Central memory CD8-positive, alpha-beta T cell (primary cell): Measurements from ENCODE around the gene CBX5.

ENCODE experiments used
- ATAC-seq: fragments of 150-1000 bp; cut with Tn5 transposase; replicated peaks from 2 replicates; pipeline ENCODE4 v1.10.0; 2022; ENCODE audit warnings: mild to moderate bottlenecking, moderate FRiP score, moderate number of reproducible peaks; ENCODE audit not compliant: poor library complexity, severe bottlenecking; ENCODE audit errors: extremely low read depth
- DNase-seq, 2 donors: peaks; one replicate each; pipeline ENCODE4 v3.0.0; 2021; ENCODE audit warnings: low spot score in 2 of 2
- H3K27ac Mint-ChIP-seq: one replicate; pipeline ENCODE4 v1.8.0; 2022; ENCODE audit warnings: low read depth, mild to moderate bottlenecking, moderate library complexity, mixed read lengths
- H3K27me3 Mint-ChIP-seq: one replicate; pipeline ENCODE4 v1.8.0; 2022; ENCODE audit warnings: mixed read lengths
- H3K36me3 Mint-ChIP-seq: one replicate; pipeline ENCODE4 v1.8.0; 2022; ENCODE audit warnings: mild to moderate bottlenecking, moderate library complexity, mixed read lengths; ENCODE audit not compliant: insufficient read depth
- H3K4me1 Mint-ChIP-seq: one replicate; pipeline ENCODE4 v1.8.0; 2022; ENCODE audit warnings: mixed read lengths
- H3K4me3 Mint-ChIP-seq: one replicate; pipeline ENCODE4 v1.8.0; 2022; ENCODE audit warnings: mild to moderate bottlenecking, moderate library complexity, mixed read lengths
- H3K9me3 Mint-ChIP-seq: one replicate; pipeline ENCODE4 v1.8.0; 2022; ENCODE audit warnings: mixed read lengths

CBX5 gene

DNA sequence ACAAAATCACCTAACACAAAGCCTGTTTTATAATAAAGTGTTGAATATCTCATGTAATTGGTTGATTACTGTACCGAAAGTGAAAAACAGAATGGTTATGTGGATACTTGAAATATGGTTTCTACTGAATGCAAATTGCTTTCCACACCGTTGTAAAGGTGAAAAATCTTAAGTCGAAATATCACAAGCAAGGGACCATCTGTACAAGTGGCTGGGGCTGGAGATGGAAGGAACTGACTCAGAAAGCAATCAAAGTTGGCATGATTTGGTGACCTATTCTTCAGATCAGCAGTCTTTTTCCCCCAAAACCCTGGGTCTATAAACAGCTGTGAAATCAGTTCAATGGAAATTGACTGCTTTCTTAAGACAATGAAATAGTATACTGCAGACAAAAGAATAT is 3.6 kb downstream of the CBX5 start:
- DNase-seq (no peak), ATAC-seq (no peak)
- Mint-ChIP-seq H3K27ac (no peak overlapping the region), H3K36me3 (peaks cover 15% of the 10 kb centered on the region), H3K27me3 (no peaks in the 10 kb centered on the region), H3K4me3 (peak overlapping the region; percentile 14), H3K9me3 (no peaks in the 10 kb centered on the region), H3K4me1 (peaks cover 26% of the 10 kb centered on the region)

- no peak for DNase-seq
- H3K4me1 Mint-ChIP-seq = peaks cover 22% of the 10 kb centered on the region
- H3K4me3 Mint-ChIP-seq = no peak overlapping the region
- H3K9me3 Mint-ChIP-seq = no peaks in the 10 kb centered on the region
- no peak for ATAC-seq
- H3K36me3 Mint-ChIP-seq = peaks cover 15% of the 10 kb centered on the region
- H3K27me3 Mint-ChIP-seq = no peaks in the 10 kb centered on the region
- no peak overlapping the region for H3K27ac Mint-ChIP-seq
These were observed 5.9 kb downstream of the CBX5 start for GRCh38 chr12:54273981-54274380.

- ATAC-seq (no peak), DNase-seq (no peak)
- no peaks in the 10 kb centered on the region for H3K27me3 Mint-ChIP-seq
- no peak overlapping the region for H3K4me3 Mint-ChIP-seq
- peaks cover 11% of the 10 kb centered on the region for H3K4me1 Mint-ChIP-seq
- peaks cover 12% of the 10 kb centered on the region for H3K36me3 Mint-ChIP-seq
- no peaks in the 10 kb centered on the region for H3K9me3 Mint-ChIP-seq
- no peak overlapping the region for H3K27ac Mint-ChIP-seq
These were observed 7.7 kb downstream of the CBX5 start for GRCh38 chr12:54272214-54272613.

- ATAC-seq (no peak), DNase-seq (no peak)
- no peak overlapping the region for H3K4me3 Mint-ChIP-seq
- H3K27me3 Mint-ChIP-seq = no peaks in the 10 kb centered on the region
- H3K9me3 Mint-ChIP-seq = no peaks in the 10 kb centered on the region
- H3K27ac Mint-ChIP-seq = peak overlapping the region; percentile 65
- no peaks in the 10 kb centered on the region for H3K4me1 Mint-ChIP-seq
- H3K36me3 Mint-ChIP-seq = peaks cover 8% of the 10 kb centered on the region
These were observed 9.6 kb downstream of the CBX5 start for GRCh38 chr12:54270345-54270744.

DNA sequence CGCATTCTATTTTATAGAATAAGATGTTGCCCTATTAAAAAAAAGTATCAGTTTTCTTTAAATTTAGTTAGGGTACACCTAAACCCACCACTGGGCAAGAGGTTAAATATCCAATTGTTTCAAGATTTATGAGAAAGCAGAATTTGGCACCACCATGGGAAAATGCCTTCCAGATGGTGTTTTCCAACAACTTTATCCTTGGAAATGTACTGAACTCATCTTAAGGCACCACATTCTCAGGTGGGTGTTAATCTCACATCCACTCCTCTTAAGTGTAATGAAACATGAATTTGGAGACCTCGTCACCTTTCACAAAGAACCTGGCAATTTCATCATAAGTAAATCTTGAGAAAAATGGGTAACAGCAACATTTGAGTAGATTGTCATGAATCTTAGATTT is 13.1 kb downstream of the CBX5 start:
- H3K9me3 Mint-ChIP-seq = no peaks in the 10 kb centered on the region

DNA sequence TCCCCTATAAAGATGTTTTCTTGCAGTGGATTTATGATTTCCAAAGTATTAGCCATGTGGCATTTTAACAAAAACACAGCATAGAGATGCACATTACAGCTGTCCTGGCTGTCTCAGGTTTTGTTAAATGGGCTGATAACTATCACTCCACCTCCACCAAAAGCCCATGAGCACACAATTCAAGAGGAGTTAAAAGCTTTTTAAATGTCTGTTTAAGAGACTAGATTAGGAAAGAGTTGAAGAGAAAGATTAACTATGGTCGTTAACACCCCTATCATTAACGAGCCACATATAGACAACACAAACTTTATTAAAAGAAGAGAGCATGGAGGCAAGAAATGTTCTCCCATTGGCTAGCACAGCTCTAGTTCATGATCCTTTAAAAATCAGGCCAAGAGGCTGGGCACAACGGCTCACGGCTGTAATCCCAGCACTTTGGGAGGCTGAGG is 14.5 kb downstream of the CBX5 start:
- Mint-ChIP-seq H3K4me1 (no peaks in the 10 kb centered on the region), H3K4me3 (no peak overlapping the region), H3K9me3 (no peaks in the 10 kb centered on the region), H3K27ac (no peak overlapping the region), H3K36me3 (peaks cover 2% of the 10 kb centered on the region), H3K27me3 (no peaks in the 10 kb centered on the region)
- DNase-seq (no peak), ATAC-seq (no peak)

More for the DNA sequence above, 13.1 kb downstream of the CBX5 start:
- Mint-ChIP-seq H3K27ac (no peak overlapping the region), H3K4me1 (no peaks in the 10 kb centered on the region), H3K27me3 (no peaks in the 10 kb centered on the region), H3K4me3 (no peak overlapping the region), H3K36me3 (peaks cover 2% of the 10 kb centered on the region)
- no peak for DNase-seq
- ATAC-seq = no peak

GRCh38 chr12:54262403-54262925 is 17.5 kb downstream of the CBX5 start:
- Mint-ChIP-seq H3K4me3 (no peak overlapping the region), H3K9me3 (no peaks in the 10 kb centered on the region), H3K27ac (no peak overlapping the region), H3K4me1 (no peaks in the 10 kb centered on the region), H3K36me3 (peaks cover 4% of the 10 kb centered on the region), H3K27me3 (no peaks in the 10 kb centered on the region)
- DNase-seq = no peak
- no peak for ATAC-seq

GRCh38 chr12:54261815-54262402 is 18.0 kb downstream of the CBX5 start:
- Mint-ChIP-seq H3K4me3 (no peak overlapping the region), H3K4me1 (no peaks in the 10 kb centered on the region), H3K27me3 (no peaks in the 10 kb centered on the region), H3K36me3 (peaks cover 9% of the 10 kb centered on the region), H3K9me3 (no peaks in the 10 kb centered on the region), H3K27ac (no peak overlapping the region)
- DNase-seq = no peak
- ATAC-seq = no peak

DNA sequence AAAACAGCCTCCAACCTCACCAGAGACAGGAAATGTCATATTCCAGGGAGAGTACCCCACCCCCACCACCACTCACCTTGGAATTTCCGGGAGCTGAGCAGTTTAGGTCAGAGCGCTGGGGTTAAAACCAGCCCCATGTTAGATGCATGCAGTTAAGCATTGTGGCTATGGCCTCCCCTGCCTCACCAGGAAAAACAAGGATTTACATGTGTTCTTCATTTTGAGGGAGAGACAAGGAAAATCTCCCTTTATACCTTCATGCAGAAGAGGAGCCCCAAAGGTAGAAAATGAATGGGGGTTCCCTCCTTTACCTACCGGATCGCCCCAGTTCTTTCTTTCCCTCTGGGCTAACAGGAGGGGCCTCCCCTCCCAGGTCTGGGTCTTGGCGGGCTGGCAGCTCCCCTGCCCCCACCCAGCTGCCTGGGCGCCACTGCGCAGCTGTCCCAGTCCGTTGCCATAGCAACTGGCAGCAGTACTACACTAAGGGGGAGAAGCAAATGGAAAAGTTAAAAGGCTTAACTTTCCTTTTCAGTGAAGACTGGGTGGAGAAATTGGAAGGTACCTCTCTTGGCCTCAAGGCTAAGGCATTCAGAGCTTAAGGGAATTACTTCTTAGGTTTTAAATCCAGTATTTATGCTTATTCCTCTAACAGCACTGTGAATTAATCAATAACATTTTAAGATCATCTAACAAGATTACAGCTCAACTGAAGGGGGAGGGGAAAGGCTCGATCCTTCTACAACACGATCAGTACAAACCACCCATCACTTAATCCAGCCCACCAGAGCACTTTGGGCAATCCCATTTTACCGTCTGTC is 20.5 kb downstream of the CBX5 start:
- Mint-ChIP-seq H3K4me3 (no peak overlapping the region), H3K27me3 (no peaks in the 10 kb centered on the region), H3K27ac (peak overlapping the region; percentile 38), H3K36me3 (peaks cover 19% of the 10 kb centered on the region), H3K9me3 (no peaks in the 10 kb centered on the region), H3K4me1 (no peaks in the 10 kb centered on the region)
- ATAC-seq = peak; percentile 36
- DNase-seq = no peak

GRCh38 chr12:54258201-54258681 is 21.7 kb downstream of the CBX5 start:
- no peaks in the 10 kb centered on the region for H3K9me3 Mint-ChIP-seq
- ATAC-seq (no peak), DNase-seq (no peak)
- H3K27me3 Mint-ChIP-seq = no peaks in the 10 kb centered on the region
- H3K27ac Mint-ChIP-seq = no peak overlapping the region
- H3K4me1 Mint-ChIP-seq = no peaks in the 10 kb centered on the region
- no peak overlapping the region for H3K4me3 Mint-ChIP-seq
- peaks cover 20% of the 10 kb centered on the region for H3K36me3 Mint-ChIP-seq

DNA sequence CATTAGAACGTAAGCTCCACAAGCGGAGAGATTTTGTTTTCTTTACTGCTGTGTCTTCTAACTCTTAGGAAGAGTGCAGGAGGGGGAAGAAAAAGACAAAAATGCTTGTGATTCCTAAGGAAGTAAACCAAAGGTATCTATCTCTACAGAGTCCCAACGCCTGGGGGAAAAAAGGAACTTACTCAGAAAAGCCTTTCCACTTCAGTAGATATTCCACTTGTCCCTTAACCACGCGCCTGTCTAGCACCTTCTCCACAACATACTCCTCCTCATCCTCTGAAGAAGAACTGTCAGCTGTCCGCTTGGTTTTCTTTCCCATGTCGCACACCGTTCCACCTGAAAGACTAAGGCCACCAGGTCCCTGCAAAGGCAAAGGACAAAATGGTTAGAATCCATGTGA is 22.6 kb downstream of the CBX5 start:
- Mint-ChIP-seq H3K27me3 (no peaks in the 10 kb centered on the region), H3K27ac (no peak overlapping the region), H3K36me3 (peaks cover 23% of the 10 kb centered on the region), H3K4me1 (no peaks in the 10 kb centered on the region), H3K9me3 (no peaks in the 10 kb centered on the region), H3K4me3 (no peak overlapping the region)
- no peak for ATAC-seq
- DNase-seq = no peak

- ATAC-seq (no peak), DNase-seq (no peak)
- H3K27me3 Mint-ChIP-seq = no peaks in the 10 kb centered on the region
- H3K4me1 Mint-ChIP-seq = no peaks in the 10 kb centered on the region
- no peak overlapping the region for H3K4me3 Mint-ChIP-seq
- peaks cover 44% of the 10 kb centered on the region for H3K36me3 Mint-ChIP-seq
- no peaks in the 10 kb centered on the region for H3K9me3 Mint-ChIP-seq
- H3K27ac Mint-ChIP-seq = no peak overlapping the region
These were observed 26.7 kb downstream of the CBX5 start for GRCh38 chr12:54253240-54253639.
